AG04449 (cell line): ENCODE measurements around the gene CEP192.

Experiments
- CTCF ChIA-PET: fragments of 350-600 bp; formaldehyde crosslinking; extraction: SDS; loops from one replicate; lab custom pipeline; 2021; ENCODE audit warnings: antibody characterized with exemption; lab: Yijun Ruan, JAX
- POLR2A ChIA-PET: fragments of 400-600, 350-600 bp; formaldehyde crosslinking; extraction: SDS; loops from one replicate; lab custom pipeline; 2020; ENCODE audit warnings: antibody characterized with exemption, inconsistent platforms; lab: Yijun Ruan, JAX
- DNase-seq: peaks from one replicate; pipeline ENCODE4 v3.0.0-alpha.2; 2010; ENCODE audit warnings: low read depth, low spot score
- H3K4me3 ChIP-seq: 2 replicates; pipeline ENCODE4 v1.5.1; 2011; ENCODE audit warnings: low read depth, mild to moderate bottlenecking, control low read depth, low read length
- TF ChIP-seq, protein P1 (sequence below): IDR thresholded peaks from one replicate; pipeline ENCODE4 v1.5.1; 2011; ENCODE audit warnings: mild to moderate bottlenecking, moderate library complexity, low read length, control low read depth, inconsistent platforms; ENCODE audit not compliant: insufficient read depth; ENCODE audit errors: missing control alignments

The CEP192 gene

DNA sequence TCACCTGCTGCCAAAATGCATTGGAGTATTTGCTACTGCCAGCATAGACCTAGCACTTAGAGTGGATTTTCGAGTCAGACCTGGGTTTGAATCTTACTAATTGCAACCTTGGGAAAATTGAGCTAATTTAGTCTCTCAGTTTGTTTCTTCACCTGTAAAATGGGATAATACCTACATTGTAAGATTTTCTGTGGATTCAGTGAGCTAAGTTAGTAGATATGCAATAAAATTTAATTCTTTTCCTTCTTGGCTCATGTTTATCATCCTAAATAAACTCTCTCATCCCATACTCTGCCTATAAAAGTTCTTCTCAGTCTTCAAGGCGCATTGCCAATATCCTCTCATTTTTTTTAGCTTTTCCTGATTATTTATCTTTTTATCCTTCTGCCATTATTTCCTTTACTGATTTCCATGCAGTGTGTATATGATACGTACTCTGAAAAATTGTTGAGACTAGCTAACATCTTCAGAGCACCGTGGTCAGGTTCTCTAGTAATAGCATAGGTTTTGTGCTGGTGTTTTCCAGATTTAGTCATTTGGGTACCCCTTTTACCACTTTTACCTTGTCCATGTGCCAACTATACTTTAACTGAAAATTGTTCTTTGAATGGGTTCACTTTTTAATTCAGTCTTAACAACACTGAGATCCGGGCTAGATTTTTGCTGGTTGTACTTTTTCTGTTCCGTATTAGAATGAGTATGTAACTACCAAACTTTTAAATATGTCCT, 7.3 kb downstream of the CEP192 start:
- CTCF ChIA-PET: interaction anchor here (4.4 kb wide), 1 partner anchor 161 kb away, joined by 30 read pairs; no protein-coding TSS in a partner anchor
- TF ChIP-seq, protein P1, sequence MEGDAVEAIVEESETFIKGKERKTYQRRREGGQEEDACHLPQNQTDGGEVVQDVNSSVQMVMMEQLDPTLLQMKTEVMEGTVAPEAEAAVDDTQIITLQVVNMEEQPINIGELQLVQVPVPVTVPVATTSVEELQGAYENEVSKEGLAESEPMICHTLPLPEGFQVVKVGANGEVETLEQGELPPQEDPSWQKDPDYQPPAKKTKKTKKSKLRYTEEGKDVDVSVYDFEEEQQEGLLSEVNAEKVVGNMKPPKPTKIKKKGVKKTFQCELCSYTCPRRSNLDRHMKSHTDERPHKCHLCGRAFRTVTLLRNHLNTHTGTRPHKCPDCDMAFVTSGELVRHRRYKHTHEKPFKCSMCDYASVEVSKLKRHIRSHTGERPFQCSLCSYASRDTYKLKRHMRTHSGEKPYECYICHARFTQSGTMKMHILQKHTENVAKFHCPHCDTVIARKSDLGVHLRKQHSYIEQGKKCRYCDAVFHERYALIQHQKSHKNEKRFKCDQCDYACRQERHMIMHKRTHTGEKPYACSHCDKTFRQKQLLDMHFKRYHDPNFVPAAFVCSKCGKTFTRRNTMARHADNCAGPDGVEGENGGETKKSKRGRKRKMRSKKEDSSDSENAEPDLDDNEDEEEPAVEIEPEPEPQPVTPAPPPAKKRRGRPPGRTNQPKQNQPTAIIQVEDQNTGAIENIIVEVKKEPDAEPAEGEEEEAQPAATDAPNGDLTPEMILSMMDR: no peak

GRCh38 chr18:13003466-13003896, 12.3 kb downstream of the CEP192 start:
- TF ChIP-seq, protein P1: peak; percentile 60
- CTCF ChIA-PET: interaction anchor here (0.7 to 3.3 kb wide), 8 partner anchors 10 to 157 kb away, joined by 3 to 24 read pairs (median 3); partner anchors contain the start of gene CEP192
- no peak overlapping the region for H3K4me3 ChIP-seq
- DNase-seq: no peak
- POLR2A ChIA-PET: interaction anchor here (0.6 kb wide), 1 partner anchor 34 kb away, joined by 3 read pairs; no protein-coding TSS in a partner anchor

More for the DNA sequence above, 7.3 kb downstream of the CEP192 start:
- DNase-seq: no peak
- no peak overlapping the region for H3K4me3 ChIP-seq
- POLR2A ChIA-PET: no interaction called here

DNA sequence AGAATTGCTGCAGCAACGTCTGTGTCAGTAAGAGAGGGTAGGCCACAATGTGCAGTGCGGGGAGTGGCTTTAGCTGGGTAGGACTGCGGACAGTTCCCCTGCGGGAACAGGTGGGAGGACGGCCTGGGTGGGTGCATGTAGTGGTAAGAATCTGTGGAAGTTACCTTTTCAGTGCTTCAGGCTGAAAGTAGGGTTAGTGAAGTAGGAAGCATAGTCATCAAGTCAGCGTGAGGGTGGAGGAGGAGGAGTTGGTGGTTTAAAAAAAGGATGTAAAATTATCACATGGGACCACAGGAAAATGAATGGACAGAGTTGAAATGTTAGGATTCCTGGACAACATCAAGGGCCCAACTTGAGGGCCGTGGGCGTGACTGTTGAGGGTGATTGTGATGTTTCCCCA, 13.2 kb downstream of the CEP192 start:
- TF ChIP-seq, protein P1: no peak
- no peak overlapping the region for H3K4me3 ChIP-seq
- ChIA-PET POLR2A (interaction anchor here (0.5 kb wide), 1 partner anchor 955 kb away, joined by 3 read pairs; no protein-coding TSS in a partner anchor), CTCF (interaction anchor here (0.7 to 3.3 kb wide), 10 partner anchors 9 to 628 kb away, joined by 3 to 24 read pairs (median 3); partner anchors contain the start of gene CEP192)
- no peak for DNase-seq

- no peak for DNase-seq
- CTCF ChIA-PET: interaction anchor here (1.0 to 3.3 kb wide), 7 partner anchors 9 to 627 kb away, joined by 3 to 24 read pairs (median 4); no protein-coding TSS in a partner anchor
- TF ChIP-seq, protein P1: no peak
- POLR2A ChIA-PET: interaction anchor here (0.5 kb wide), 1 partner anchor 956 kb away, joined by 3 read pairs; no protein-coding TSS in a partner anchor
- no peak overlapping the region for H3K4me3 ChIP-seq
Observed at GRCh38 chr18:13005289-13005688, 14.1 kb downstream of the CEP192 start.

GRCh38 chr18:13006531-13007247, 15.5 kb downstream of the CEP192 start:
- POLR2A ChIA-PET: no interaction called here
- H3K4me3 ChIP-seq: no peak overlapping the region; the same call in 1 of the 2 replicates
- TF ChIP-seq, protein P1: no peak
- CTCF ChIA-PET: interaction anchor here (1.2 to 3.3 kb wide), 9 partner anchors 7 to 623 kb away, joined by 3 to 24 read pairs (median 4); no protein-coding TSS in a partner anchor
- DNase-seq: no peak

DNA sequence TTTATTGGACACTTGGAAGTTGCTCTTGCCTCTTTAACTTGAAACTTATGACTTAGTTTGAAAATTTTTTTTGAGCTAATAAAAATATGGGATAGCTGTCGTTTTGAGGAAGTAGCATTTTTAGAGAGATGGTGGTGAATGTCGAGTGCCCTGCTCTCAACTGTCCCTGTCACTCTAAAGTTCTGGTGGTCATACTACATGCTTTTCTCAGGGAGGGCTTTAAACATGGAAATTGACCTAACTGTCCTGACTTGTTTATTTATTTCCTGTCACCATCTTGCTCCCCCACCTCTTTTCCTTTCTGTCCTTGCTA, 16.0 kb downstream of the CEP192 start:
- ChIA-PET CTCF (interaction anchor here (1.3 to 2.0 kb wide), 3 partner anchors 13 to 152 kb away, joined by 3 to 6 read pairs (median 5); no protein-coding TSS in a partner anchor), POLR2A (no interaction called here)

More for the DNA sequence above, 16.0 kb downstream of the CEP192 start:
- no peak overlapping the region for H3K4me3 ChIP-seq
- DNase-seq: no peak
- TF ChIP-seq, protein P1: no peak
